HG03108 (cell line): Measurements from ENCODE around the gene DMRTC1.
A peak's percentile ranks its signal among the peaks of the same experiment; 100 is the strongest.
"Not testable (repeated sequence)": the region's sequence is repeated elsewhere in the genome, so short reads cannot be mapped to it uniquely, and the experiment has no call there.

Source experiments
- ATAC-seq: cut with Tn5 transposase; IDR thresholded peaks from one replicate; pipeline ENCODE4 v1.9.1; 2021; ENCODE audit warnings: moderate library complexity; ENCODE audit not compliant: unreplicated experiment

The DMRTC1 gene

GRCh38 chrX:72943819-72944169 is at the start of gene DMRTC1:
Gene DMRTC1 (minus strand): TSS chrX:72943837. CDS start chrX:72875694, 68,143 bp downstream.
- ATAC-seq = peak; percentile 70

GRCh38 chrX:72980894-72981469 is 37.3 kb upstream of the DMRTC1 start:
- not testable (repeated sequence) for ATAC-seq

- not testable (repeated sequence) for ATAC-seq
Observed at GRCh38 chrX:72974885-72975284, 31.2 kb upstream of the DMRTC1 start.

- not testable (repeated sequence) for ATAC-seq
Observed at GRCh38 chrX:72971859-72972258, 28.2 kb upstream of the DMRTC1 start.

- ATAC-seq = not testable (repeated sequence)
Observed at GRCh38 chrX:72959971-72960370, 16.3 kb upstream of the DMRTC1 start.

GRCh38 chrX:72943035-72943818 is 410 bp downstream of the DMRTC1 start:
- peak; percentile 74 for ATAC-seq

- not testable (repeated sequence) for ATAC-seq
Observed at GRCh38 chrX:72942272-72942671, 1.4 kb downstream of the DMRTC1 start.

- ATAC-seq = not testable (repeated sequence)
Observed at GRCh38 chrX:72937906-72938305, 5.7 kb downstream of the DMRTC1 start, which contains the start of gene FAM236A. Gene FAM236A (plus strand): TSS chrX:72938206. CDS start chrX:72938263, 57 bp downstream.

- ATAC-seq = not testable (repeated sequence)
Observed at GRCh38 chrX:72936882-72937455, 6.7 kb downstream of the DMRTC1 start.

GRCh38 chrX:72936455-72936854 is 7.2 kb downstream of the DMRTC1 start:
- ATAC-seq = not testable (repeated sequence)

- not testable (repeated sequence) for ATAC-seq
Observed at GRCh38 chrX:72932283-72932682, 11.4 kb downstream of the DMRTC1 start.

GRCh38 chrX:72916096-72916495 is 27.5 kb downstream of the DMRTC1 start:
- ATAC-seq = not testable (repeated sequence)

- not testable (repeated sequence) for ATAC-seq
Observed at GRCh38 chrX:72912315-72912714, 31.3 kb downstream of the DMRTC1 start, which contains the start of gene FAM236C. Gene FAM236C (plus strand): TSS chrX:72912615. CDS start chrX:72912715, 100 bp downstream.

GRCh38 chrX:72889740-72890139 is 53.9 kb downstream of the DMRTC1 start:
- ATAC-seq = not testable (repeated sequence)

GRCh38 chrX:72882898-72883297 is 60.7 kb downstream of the DMRTC1 start:
- ATAC-seq = not testable (repeated sequence)

- not testable (repeated sequence) for ATAC-seq
Observed at GRCh38 chrX:72837532-72837931, 106.1 kb downstream of the DMRTC1 start.

- ATAC-seq = not testable (repeated sequence)
Observed at GRCh38 chrX:72830701-72831100, 112.9 kb downstream of the DMRTC1 start.
